ENCODE measurements around the gene MGAT5.

Gene MGAT5

DNA sequence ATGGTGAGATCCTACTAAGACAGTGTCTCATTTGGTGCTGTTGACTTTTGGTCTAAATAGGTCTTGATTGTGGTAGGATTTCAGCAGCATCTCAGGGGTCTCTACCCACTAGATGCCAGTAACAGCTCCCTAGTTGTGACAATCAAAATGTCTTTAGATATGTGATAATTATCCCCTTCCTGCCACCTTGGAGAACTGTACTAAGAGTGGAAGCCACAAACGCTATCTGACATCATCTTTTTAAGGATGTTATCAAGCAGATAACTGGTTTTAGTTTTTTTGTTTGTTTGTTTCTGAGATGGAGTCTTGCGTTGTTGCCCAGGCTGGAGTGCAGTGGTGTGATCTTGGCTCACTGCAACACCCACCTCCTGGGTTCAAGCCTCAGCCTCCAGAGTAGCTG, 3.1 kb downstream of the MGAT5 start:
- no peak for DNase-seq (ENCODE audit: low read depth in 2 of 2)

DNA sequence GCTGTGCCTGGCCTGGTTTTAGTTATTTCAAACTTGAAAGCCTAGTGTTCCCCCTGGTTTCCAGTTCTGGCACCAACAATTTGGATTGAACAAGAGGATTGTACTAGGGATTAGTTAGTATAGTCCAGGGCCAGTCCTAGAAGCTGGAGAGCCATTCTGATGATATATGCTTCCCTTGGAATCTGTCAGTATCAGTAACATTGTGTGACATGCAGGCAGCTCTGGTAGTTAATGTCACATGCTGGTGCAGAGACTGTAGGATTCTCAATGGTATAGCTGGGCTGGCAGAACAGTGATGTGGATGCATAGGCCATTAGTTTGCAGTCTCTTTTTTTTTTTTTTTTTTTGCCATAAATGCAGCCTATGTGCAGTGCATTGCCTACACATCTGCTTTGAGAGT, 3.6 kb downstream of the MGAT5 start:
- DNase-seq (ENCODE audit: low read depth in 2 of 2): no peak

DNA sequence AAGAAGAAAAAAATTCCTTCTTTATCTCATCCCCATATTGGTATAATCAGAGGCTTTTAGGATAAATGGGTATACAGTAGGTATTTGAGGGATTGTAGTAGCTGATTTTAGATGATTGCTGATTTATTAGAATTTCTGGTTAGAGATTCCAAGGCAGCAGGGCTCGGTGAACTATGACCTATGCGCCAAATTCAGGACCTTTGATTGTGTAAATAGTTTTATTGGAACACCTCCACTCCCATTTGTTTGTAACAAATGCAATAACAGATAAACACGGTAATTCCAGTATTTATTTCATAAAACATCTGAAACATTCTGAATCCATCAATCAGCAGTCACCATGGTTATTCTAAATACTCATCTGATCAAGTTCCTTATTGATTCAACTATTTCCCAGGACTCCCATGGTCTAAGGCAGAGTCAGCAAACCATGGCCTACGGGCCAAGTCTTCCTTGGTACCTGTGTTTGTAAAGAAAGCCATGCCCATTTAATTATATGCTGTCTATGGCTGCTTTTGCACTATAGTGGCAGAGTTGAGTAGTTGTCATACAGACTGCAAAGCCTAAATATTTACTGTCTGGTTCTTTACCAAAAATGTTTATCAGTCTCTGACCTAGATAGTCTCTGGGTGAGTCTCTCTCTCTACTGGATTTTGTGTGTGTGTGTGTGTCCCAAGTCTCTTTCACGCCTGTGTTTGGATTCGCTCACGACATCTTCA, 4.3 kb downstream of the MGAT5 start:
- no peak for DNase-seq (ENCODE audit: low read depth in 2 of 2)

DNA sequence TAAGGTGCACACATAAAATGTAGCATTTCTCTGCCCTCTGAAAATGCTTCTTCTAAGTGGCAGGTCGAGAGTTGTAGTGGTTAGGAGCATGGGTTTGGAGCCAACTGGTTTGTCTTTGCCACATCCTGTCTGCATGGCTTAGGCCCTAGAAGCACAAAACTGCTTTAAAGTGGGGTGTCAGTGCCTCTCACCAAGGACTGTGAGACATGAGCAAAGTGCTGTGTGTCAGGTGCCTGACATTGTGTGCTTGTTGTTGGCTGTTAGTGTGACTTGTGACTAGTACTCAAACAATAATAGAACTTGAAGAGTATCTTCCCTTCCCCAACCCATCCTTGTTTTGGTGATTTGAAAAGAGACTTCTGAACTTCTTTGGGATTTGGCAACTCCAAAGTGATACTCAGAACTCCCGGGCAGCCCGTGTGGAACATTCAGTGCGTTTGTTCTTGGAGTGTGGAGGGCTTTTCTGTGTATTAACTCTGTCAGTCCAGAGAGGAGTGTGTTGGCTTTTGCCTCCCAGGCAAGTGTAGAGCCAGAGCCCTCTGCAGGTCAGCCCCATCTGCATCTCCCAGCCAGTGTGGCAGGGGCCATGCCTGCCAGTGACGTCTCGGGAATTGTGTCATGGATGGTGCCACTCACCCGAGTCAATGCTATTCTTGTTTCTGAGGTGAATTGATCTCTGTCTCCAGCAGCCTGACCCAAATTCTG, 5.0 kb downstream of the MGAT5 start:
- peak in 1 of 2 donors; percentile 45 for DNase-seq (ENCODE audit: low read depth in 2 of 2)

DNA sequence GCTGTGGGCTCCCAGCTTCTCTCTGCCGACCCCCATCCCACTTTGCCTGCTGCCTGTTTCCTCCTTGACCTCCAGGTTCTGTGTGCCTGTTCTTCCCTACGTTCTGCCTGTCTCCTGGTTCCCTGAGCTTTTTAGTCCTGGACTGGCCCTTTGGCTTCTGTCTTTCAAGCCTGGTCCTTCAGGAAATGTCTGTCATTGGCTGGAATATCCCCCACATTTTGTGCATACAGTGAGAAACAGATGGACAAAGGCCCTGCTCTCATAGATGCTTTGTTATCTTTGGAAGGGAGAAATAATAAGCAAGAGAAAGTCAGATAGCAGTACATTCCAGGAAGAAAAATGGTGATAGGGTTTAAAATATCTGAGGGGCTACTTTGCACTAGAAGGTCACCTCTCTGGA, 5.7 kb downstream of the MGAT5 start:
- DNase-seq (ENCODE audit: low read depth in 2 of 2): no peak

DNA sequence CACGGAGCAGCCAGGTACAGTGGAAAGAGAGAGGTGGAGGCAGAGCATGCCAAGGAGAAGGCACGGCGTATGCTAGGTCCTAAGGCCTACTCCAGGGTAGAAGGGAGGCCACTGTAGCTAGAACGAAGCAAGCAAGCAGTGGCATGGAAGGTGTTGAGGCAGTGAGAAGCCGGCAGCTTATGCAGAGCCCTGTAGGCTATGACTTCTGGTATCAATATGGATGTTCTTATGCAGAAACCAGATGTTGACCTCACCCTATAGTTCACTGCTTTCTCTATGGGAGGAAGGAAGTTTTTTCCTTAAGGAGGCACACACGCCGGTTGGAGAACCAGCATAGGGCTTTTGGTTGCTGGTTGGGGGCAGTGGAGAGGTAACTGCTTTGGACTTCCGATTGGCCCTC, 6.1 kb downstream of the MGAT5 start:
- DNase-seq (ENCODE audit: low read depth in 2 of 2): no peak

DNA sequence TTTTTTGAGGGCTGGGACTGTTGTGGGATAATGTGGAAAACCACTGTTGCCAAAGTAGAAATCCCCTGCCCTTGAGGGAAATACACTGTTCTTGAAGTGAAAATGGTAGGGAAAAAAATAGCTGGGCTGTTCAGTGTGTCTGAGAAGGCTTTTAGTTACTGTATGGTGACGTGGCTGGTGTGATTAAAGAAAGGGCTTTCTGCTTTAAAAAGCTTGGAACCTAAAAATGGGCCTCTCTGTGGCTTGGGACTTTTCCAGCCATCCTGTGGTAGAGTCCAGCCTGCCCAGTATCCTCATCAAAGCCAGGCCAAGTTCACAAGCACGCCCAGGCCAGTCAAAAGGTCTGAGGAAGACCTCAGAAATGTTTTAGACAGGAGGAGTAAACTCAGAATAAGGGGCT, 6.8 kb downstream of the MGAT5 start:
- DNase-seq (ENCODE audit: low read depth in 2 of 2): no peak

DNA sequence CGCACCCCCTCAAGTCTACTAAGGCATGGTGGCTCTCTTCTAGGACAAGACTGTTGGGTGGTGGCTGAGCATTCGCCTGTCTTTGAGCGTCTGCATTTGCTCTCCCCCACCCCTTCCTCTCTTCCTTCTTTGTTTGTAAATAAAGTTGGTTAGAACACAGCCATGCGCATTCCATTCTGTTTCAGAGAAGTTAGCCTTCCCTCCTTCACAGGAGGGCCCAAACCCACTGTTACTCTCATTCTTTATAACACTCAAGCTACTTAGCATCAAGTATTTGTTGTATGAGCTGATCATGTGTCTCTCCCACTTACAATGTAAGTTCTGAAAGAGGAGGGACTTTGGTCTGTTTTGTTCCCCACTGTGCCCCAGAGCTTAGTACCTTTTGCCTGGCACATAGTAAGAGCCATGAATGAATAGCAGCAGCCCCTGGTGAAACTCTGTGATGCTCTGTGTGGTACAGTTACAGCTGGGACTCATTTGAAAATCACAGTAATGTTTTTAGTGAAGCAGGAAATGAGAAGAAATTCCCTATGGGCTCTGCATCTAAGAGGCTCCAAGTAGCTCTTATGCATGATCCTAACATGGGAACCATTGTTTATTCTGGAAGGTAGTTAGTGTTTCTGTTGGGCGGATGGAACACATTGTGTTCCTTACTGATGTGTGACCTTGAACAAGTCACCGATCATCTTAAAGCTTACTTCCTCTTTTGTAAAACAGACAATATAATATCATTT, 7.7 kb downstream of the MGAT5 start:
- no peak for DNase-seq (ENCODE audit: low read depth in 2 of 2)

DNA sequence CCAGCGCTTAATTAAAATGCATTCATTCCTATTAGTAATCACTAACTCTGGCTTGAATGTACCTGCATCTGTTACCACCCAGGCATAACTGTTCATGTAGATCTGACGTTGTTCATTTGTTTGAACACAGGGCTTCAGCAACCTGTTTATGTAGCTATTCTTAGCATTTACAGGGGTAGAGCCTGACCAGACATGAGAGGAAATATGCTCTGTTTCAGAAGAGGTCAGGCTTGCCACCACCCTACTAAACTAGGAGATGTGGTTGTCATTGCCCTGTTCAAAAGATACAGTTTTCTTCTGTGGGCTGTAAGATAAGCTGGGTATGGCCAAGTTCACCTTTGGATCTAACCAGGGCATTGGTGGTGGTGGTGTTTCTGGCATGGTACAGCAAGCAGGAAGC, 8.8 kb downstream of the MGAT5 start:
- DNase-seq (ENCODE audit: low read depth in 2 of 2): no peak

DNA sequence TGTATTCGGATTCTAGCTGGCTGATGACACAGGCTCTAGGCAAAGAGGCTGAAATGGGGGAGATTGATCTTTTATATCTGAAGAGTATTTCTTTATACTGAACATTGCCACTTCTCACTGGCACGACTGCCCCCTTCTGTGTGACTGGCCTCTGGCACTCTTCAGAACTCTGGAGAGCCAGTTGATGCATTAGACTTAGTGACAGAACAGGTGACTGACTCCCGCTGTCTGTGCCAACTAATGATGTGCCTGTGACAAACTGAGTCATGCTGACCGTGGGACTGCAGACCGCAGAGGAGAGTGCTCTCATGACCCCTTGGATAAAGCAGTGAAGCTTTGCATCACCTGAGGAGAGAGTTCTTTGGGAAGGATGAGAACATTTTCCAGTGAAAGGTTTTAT, 14.4 kb downstream of the MGAT5 start:
- DNase-seq (ENCODE audit: low read depth in 2 of 2): no peak

DNA sequence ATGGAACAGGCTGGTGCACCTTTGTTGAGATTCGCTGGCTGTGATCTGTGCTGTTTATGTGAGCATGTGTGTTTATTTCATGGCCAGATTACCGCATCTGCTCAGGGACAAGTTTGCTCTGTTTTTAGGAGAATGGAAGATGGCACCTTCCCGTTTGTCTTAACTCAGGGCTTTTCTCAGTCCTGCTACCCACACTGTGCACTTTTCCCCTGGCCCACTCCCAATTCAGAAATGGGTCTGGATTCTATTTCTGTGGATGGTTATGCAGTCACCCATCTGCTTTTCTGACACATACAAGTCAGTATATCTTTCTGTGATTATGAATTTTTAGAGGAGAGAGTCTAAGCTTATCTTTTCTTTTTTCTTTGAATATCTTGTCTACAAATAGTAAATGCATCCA, 15.4 kb downstream of the MGAT5 start:
- no peak for DNase-seq (ENCODE audit: low read depth in 2 of 2)

DNA sequence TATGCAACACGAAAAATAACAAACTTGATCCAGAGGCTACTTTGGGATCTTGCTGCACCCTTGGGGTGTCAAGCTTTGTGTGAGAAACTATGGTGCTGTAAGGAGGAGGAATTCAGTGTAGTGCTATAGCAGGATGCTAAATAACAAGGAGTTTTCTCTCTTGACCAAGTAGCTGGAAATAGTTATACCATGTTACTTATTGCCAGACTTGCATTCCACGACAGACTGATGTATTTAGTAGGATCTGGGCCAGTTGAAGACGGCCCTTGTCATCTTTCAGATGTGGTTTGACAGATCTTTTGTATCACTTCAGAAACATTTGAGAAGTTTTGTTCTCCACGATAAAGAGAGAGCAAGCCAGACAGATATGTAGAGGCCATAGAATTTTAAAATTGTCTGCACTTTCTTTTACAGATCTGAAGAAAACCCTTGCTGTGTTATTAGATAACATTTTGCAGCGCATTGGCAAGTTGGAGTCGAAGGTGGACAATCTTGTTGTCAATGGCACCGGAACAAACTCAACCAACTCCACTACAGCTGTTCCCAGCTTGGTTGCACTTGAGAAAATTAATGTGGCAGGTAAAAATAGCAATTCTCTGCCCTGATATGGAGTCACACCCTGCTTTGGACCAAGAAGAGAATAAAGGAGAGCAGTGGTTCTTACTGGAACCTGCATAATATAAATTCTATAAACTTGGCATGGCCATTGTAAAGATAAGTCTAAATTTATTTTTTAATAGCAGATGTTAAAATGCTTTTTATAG, 16.3 kb downstream of the MGAT5 start:
- no peak for DNase-seq (ENCODE audit: low read depth in 2 of 2)

DNA sequence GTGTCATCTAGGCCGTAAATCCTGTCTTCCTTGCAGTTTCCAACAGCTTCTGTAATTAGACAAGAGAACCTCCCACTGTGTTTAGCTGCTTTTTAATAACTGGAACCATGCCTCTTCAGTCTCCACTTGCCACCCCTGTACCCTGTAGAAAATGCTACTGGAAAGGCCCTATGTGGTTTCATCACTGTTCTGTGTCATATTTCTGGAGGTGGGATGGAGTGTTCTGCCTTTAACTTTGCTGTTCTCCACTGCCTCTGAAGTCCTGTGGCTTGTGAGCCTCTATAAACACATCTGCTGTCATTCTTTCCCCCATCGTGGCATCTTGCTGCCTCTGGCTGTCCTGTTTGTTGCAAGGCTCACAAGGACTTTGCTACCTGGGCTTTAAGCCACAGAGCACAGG, 17.9 kb downstream of the MGAT5 start:
- DNase-seq (ENCODE audit: low read depth in 2 of 2): no peak

DNA sequence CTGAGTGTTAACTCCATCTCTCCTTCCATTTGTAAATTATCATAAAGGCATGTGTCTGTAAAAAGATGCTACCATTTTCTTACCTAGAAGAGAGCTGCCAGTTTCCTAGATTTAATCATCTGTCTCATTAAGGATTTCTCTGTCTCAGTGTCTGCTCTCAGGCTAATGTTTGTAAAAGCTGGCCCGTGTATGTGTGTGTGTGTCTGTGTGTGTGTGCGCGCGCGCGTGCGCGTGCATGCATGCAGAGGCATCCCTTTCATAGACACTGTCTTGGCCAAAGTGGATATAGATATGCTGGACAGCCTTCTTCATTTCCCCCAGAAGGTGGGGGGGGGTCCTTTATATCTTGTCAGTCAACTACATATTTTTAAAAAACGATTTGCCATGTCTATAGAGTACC, 18.9 kb downstream of the MGAT5 start:
- DNase-seq (ENCODE audit: low read depth in 2 of 2): no peak

DNA sequence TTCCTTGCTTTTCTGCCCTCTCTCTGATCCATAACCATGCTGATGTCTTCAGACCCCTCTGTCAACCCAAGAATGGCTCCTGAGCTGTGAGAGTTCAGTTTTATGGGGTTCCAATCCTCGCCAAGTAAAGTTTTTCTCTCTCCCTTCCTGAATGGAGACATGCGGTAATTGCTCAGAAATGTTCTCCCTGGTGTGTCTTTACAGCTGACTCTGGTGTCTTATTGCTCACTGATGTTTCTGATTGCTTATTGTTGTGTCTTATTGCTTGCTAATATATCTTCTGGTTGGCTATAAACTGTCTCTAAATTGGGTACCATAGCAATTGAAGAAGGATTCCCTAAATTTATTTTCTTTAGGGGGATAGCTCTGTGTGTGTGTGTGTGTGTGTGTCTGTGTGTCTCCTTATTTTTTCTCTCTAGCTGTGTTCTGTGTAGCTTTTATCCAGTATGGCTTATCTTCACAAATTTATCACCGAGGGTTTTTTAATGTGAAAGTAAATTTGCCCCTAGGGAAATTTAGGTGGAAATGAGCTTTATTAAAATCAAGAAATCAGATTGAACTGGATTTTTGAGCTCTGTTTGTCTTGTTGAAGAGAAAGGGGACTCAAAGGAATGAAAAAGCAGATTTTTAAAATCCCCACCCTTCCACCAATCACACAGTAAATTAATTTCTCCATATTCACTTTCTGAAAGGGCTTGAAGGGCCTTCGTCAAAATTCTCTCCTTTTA, 19.5 kb downstream of the MGAT5 start:
- no peak for DNase-seq (ENCODE audit: low read depth in 2 of 2)

DNA sequence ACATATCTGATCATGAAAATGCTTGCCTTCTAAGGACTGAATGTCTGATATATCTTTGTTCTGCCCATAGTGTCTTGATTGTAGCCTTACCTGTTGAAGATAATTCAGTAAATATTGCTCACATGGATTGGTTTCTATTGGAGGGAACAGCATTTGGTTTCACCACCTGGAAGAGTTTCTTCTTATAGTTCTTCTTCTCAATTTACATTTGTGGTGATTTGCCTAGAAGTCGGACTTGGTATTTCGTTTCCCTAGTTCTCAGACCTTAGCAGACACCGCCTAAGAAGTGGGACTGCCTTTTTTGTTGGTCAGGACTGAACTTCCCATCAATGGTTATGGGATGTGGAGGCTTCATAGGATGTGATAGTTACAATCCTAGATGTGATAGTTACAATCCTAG, 20.2 kb downstream of the MGAT5 start:
- no peak for DNase-seq (ENCODE audit: low read depth in 2 of 2)

DNA sequence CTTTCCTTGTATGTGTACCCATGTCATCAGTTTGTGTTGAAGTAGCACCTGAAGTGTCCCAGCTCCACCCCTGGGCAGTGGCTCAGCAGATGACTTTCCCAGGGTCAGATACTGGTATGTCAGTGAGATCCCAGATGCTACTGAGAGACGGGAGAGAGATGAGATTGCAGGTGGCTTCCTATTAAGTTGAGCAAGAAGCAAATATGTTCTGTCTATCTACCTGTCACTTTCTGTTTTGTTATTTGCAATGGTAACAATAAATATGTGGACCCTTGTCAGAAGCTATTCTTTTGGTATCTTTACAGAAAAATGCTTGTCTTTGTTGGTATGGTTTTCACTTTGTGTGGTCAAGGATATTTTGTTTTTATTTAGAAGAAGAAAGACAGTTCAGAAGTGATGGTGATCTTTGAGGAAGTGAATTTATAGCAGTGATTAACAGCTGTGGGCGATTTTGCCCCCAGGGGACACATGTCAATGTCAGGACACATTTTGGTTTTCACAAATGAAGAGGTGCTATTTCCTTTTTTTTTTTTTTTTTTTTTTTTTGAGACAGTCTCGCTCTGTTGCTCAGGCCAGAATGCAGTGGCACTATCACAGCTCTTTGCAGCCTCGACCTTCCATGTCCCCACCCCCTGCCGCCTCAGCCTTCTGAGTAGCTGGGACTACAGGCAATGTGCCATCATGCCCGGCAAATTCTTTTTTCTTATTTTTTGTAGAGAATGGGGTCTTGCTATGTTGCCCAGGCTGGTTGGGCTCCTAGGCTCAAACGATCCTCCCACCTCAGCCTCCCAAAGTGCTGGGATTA, 21.4 kb downstream of the MGAT5 start:
- no peak for DNase-seq (ENCODE audit: low read depth in 2 of 2)

DNA sequence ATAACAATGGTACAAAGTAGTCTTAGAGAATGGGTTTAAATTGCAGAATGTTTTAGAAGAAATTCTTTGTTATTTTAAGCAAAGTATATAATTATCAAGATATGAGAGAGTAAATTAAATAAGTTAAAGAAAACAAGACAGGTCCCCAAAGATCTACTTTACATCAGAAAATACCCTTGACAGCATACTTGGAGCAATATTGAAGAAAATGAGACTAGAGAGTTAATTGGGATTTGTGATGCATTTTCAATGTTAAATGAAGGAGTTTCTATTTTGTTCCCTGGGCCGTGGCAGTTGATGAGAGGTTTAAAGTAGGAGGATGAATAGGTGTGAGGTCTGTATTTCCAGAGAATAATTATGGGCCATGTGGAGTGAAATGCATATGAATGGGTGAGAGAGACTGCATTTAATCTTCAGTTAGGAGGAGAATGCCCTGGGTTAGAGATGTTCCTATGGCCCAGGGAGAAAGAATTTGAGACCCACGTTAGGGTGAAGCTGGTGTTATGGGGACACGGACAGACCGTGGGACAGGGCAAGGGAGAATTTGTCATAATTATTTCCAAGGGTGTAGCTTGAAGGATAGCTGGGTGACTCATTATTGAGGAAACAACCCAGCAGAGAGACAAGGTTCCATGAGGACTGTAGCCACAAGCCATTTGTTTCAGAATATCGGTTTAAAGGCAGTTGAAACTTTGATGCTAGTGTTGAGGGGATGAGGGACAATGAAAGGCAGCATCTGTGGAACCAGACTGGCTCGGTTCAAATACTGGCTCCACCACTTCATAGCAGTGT, 22.7 kb downstream of the MGAT5 start:
- DNase-seq (ENCODE audit: low read depth in 2 of 2): no peak

DNA sequence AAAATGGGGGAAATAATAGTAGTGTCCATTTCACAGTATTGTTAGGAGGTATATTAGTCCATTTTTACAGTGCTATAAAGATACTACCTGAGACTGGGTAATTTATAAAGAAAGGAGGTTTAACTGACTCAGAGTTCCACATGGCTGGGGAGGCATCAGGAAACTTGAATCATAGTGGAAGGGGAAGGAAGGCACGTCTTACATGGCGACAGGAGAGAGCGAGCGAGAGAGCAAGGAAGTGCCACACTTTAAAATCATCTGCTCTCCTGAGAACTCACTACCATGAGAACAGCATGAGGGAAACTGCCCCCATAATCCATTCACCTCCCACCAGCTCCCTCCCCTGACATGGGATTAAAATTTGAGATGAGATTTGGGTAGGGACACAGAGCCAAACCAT, 23.4 kb downstream of the MGAT5 start:
- DNase-seq (ENCODE audit: low read depth in 2 of 2): no peak

DNA sequence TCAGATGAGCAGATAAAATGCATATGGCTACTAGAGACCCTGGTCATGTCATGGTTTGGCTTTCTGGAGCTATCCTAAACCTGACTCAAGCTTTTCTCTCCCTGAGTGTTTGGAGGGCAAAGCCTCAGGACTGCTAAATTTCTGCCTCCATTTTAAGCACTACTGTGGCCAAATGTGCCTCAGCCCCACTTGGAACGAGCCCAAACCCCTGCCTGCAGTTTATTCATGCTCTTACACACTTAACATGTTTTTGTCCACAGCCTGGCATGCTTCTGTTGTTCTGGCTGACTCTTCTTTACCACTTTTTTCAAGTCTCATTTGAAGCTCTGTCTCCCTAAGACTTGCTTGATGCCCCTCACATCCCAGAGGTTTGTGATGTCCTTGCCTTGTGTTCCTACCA, 24.7 kb downstream of the MGAT5 start:
- no peak for DNase-seq (ENCODE audit: low read depth in 2 of 2)

All from stimulated activated CD4-positive, alpha-beta T cell treated with anti-CD3 and anti-CD28 coated beads, Interleukin-1b, Interleukin-23, amount 100 ng/mL, for 1 hour (primary cell).